Measurements from ENCODE around the gene ADGRB2.

GRCh38 chr1:31759298-31760023 lies 4.7 kb downstream of the ADGRB2 start:
- TF ChIP-seq CTCF (conservative IDR thresholded peaks at IDR 0.05 in 1 of 2, IDR thresholded peaks at IDR 0.05 in 1 of 2; ENCODE audit: extremely low read depth in 1 of 2, insufficient read depth in 1 of 2, low read depth in 1 of 2, low read length in 2 of 2) (no peak), EZH2 (IDR thresholded peaks at IDR 0.05; ENCODE audit: borderline replicate concordance, low read length) (no peak)

All from mammary epithelial cell (primary cell).